ENCODE measurements around the gene DRC7.

- no peak for TF ChIP-seq EZH2 (IDR thresholded peaks at IDR 0.05; ENCODE audit: low read depth)
- TF ChIP-seq, protein P1, sequence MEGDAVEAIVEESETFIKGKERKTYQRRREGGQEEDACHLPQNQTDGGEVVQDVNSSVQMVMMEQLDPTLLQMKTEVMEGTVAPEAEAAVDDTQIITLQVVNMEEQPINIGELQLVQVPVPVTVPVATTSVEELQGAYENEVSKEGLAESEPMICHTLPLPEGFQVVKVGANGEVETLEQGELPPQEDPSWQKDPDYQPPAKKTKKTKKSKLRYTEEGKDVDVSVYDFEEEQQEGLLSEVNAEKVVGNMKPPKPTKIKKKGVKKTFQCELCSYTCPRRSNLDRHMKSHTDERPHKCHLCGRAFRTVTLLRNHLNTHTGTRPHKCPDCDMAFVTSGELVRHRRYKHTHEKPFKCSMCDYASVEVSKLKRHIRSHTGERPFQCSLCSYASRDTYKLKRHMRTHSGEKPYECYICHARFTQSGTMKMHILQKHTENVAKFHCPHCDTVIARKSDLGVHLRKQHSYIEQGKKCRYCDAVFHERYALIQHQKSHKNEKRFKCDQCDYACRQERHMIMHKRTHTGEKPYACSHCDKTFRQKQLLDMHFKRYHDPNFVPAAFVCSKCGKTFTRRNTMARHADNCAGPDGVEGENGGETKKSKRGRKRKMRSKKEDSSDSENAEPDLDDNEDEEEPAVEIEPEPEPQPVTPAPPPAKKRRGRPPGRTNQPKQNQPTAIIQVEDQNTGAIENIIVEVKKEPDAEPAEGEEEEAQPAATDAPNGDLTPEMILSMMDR (conservative IDR thresholded peaks at IDR 0.05): no peak
These were observed 50.0 kb downstream of the DRC7 start for GRCh38 chr16:57744642-57744903.
